GM21367 (cell line): ENCODE data around the gene ZNF316.
"Not testable (repeated sequence)": the region's sequence is repeated elsewhere in the genome, so short reads cannot be mapped to it uniquely, and the experiment has no call there.

Experiments used
- ATAC-seq: cut with Tn5 transposase; IDR thresholded peaks from one replicate; pipeline ENCODE4 v1.9.1; 2021; ENCODE audit not compliant: unreplicated experiment

ZNF316 gene

DNA sequence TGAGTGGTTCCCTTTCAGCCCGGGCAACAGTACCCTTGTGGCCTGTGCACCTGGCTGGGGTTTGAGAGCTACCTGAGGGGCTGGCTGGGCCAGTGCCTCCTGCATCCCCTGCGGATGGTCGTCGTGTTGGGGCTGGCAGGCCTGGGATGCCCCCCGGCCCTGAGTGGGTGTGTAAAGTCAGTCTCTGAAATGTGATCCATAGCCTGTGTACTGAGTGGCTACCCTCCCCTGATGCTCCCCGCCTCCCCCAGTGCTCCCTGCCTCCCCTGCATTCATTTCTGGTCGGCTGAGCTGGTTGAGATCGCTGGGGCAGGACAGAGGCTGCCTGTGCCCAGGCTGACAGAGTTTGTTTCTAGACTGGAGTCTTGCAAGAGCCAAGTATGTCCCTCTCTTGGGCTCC lies 9.3 kb downstream of the ZNF316 start:
- ATAC-seq = no peak

DNA sequence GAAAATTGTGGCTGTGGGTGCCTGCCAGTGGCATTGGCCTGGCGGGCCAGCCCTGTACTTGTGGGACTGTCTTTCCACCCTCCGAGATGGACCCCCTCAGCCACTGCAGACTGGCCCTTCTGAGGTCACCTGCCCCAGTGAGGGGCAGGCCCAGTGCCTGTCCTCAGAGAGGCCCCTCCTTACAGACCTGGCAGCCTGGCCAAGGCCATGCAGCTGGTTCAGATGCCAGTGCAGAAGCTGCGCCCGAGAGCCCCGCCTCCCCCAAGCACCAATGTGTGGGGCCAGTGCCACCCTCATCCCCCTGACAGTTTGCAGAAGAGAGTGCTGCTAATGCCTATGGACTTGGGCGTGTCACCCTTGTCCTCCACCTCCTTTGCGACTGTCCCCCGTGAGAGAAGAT lies 10.0 kb downstream of the ZNF316 start:
- no peak for ATAC-seq

DNA sequence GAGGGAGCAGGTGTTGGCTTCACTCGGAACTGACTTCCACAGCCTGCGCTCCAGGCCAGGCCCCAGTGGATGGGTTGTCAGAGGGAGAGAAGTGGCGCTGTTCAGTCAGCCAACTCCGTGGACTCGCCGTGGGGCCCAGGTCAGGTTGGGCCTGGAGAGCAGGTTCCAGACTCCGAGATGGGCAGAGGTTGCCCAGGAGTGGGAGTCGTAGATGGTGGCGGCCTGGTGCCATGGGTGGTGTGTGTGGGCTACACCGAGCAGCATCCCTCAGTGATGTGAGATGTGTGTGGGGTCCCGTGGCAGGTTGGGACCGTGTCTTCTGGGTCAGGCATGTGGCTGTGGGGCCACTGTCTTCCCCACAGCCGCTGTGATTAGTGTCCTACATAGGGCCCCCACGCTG lies 10.4 kb downstream of the ZNF316 start:
- no peak for ATAC-seq

DNA sequence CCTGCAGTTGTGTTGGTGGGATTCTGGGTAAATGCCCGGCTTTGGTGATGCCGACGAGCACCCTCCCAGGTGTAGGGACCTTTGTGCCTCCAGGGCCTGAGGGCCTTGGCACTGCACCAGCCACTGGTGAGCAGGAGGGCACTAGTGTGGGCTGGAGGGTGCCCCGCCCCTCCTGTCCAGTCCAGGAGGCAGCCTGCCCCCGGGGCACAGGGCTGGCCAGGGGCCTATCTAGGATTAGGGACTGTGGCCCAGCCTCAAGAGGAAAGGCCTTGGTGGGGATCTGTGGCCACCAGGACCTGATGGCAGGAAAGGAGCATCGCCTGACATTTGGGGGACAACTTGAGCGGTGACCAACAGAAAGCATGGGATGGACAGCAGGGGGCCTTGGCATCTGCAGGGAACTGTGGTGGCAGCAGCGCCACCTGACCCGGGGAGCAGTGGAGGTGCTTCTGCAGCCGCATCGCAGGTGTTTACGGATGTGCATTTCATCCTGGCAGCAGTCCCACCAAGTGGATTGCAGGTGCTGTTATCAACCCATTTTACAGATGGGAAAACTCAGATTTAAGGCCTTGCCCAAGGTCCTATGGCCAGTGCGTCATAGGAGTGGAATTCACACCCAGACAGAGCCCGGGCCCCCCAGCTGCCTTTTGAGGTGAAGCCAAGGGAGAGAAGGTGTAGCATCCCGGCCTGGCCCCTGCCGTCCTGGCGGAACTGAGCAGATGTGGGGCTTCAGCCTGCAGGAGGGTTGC lies 11.1 kb downstream of the ZNF316 start:
- no peak for ATAC-seq

DNA sequence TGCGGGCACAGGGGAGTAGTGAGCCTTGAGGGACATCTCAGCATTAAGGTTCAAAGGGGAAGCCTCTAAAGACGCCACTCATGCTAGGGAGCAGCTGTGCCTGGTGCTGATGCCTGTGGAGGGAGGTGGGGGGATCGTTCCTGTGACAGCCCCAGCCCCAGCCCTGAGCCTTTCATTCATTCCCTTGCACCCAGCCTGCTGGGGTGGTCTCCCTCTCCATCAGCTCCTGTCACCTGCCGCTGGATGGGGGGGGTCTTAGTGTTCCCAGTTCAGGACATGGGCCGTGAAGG lies 11.6 kb downstream of the ZNF316 start:
- ATAC-seq = no peak

DNA sequence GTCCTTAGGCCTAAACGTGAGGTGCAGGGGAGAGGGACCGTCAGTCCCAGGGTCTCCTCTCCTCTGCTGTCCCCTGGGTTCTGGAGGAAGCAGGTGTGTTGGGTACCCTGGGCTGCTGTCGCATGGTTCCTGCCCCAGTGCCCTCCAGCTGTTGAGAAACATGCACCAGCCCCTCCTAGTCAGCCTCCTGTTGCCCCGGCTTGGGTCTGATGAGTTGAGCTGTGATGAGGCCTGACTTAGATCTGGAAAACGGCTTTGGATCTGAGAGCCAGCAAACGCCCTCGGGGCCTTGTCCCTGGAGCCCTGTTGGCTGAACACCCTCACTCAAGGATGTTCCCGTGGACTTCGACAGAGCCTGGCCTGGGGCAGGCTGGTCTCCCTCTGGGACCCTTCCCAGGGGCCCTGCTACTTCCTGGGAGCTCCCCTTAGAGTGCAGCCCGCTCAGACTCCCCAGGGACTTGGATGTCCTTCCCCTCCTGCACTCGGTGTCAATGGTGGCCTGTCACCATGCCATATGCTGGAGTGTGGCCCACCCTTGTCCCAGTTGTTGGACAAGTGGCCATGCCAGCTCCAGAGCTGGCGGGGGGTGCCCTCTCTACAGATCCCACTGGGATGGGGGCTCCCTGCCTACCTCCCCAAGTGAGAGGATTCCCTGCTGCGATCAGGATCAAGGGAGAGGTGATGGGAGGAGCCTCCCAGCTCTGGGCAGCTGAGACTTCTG lies 12.3 kb downstream of the ZNF316 start:
- ATAC-seq = no peak

DNA sequence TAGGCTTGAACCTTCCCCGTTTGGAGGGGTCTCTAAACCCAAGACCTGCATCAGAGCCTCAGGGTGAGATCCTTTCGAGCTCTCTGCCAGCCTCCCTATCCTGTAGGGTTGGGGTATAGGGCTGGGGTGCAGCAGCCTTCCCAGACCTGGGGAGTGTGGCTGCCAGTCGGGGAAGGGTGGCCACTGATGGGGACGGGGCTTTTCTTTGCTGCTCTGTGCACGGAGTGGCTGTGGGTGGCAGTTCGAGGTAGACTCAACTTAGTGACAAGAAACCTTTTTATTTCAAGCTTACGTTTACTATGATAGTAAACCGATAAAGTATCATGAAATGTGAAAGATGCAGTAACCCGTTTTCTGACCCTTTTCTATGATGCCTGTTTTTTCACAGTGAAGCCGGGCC lies 13.0 kb downstream of the ZNF316 start:
- ATAC-seq = no peak

DNA sequence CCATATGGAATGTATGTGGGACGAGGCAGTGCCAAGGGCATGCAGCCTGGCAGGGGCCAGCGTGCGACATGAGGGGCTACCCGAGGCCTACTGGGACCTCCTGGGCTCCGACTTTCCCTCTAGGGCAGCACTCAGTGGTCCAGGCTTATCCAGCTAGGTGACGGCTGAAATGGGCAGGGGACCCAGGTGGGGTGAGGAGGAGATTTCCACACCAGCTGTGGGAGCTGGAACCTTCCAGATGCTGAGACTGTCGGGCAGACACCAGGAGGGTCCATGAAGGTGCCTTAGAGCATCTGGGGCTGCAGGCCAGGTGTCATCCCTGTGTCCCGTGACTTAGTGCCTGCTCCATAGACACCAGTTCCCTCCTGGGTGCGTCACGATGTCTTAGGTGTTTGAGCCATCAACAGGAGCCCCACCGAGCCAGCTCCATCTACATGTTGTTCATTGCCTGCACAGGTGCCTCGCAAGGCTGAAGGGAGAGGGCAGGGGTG lies 13.4 kb downstream of the ZNF316 start:
- no peak for ATAC-seq

DNA sequence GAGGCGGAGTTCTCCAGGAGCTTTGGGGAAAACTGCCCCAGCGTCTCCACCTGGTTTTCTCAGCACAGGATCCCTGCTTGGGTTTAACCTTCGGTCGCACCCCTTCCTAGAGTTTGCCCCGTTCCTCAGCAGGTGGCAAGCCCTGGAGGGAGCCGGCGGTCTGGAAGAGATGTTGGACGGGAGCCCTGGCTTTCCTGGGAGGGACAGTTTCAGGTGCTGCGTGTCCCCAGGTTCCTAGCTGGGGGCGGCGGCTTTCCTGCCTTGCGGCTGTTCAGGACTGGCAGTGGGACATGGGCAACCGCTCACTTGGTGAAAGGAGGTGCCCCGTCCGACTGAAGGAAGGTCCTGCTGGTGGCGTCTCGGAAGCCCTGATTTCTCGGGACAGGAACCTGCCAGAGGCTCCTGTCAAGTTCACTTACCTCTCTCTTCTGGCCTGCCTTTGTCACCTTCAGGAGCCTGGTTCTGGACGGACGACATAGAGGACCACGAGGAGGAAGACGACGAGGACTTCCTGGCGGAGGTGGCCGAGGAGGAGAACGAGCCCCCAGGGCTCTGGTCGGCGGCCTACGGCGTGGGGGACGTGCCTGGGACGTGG lies 14.8 kb downstream of the ZNF316 start:
- ATAC-seq = no peak

DNA sequence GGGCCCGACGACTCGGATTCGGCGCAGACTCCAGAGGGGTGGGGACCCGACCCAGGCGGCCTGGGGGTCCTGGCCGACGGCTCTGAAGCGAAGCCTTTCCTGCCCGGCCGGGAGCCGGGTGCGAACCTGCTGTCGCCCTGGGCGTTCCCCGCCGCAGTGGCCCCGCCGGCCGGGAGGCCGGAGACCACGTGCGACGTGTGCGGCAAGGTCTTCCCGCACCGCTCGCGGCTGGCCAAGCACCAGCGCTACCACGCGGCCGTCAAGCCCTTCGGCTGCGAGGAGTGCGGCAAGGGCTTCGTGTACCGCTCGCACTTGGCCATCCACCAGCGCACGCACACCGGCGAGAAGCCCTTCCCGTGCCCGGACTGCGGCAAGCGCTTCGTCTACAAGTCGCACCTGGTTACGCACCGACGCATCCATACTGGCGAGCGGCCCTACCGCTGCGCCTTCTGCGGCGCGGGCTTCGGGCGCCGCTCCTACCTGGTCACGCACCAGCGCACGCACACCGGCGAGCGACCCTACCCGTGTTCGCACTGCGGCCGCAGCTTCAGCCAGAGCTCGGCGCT lies 15.4 kb downstream of the ZNF316 start:
- no peak for ATAC-seq

DNA sequence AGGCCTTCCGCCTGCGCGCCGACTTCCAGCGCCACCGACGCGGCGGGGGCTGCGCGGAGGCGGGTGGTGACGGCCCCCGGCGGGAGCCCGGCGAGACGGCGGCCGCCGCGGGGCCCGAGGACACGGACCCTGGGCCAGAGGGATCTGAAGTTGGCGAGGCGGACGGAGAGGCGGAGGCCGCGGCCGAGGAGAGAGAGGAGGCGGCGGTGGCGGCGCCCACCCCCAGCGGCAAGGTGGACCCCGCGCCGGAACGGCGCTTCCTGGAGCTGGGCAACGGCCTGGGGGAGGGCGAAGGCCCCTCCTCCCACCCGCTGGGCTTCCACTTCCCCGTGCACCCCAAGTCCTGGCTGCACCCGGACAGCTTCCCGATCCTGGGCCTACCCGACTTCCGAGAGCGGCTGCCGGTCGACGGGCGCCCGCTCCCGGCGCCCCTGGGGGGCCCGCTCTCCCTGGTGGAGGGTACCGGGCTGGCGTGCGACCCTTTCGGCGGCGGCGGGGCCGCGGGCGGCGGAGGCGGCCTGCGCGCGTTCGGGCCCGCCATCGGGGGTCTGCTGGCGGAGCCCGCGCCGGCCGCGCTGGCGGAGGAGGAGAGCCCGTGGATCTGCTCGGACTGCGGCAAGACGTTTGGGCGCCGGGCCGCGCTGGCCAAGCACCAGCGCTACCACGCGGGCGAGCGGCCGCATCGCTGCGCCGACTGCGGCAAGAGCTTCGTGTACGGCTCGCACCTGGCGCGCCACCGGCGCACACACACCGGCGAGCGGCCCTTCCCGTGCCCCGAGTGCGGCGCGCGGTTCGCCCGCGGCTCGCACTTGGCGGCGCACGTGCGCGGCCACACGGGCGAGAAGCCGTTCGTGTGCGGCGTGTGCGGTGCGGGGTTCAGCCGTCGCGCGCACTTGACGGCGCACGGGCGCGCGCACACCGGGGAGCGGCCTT lies 16.2 kb downstream of the ZNF316 start:
- ATAC-seq = no peak

DNA sequence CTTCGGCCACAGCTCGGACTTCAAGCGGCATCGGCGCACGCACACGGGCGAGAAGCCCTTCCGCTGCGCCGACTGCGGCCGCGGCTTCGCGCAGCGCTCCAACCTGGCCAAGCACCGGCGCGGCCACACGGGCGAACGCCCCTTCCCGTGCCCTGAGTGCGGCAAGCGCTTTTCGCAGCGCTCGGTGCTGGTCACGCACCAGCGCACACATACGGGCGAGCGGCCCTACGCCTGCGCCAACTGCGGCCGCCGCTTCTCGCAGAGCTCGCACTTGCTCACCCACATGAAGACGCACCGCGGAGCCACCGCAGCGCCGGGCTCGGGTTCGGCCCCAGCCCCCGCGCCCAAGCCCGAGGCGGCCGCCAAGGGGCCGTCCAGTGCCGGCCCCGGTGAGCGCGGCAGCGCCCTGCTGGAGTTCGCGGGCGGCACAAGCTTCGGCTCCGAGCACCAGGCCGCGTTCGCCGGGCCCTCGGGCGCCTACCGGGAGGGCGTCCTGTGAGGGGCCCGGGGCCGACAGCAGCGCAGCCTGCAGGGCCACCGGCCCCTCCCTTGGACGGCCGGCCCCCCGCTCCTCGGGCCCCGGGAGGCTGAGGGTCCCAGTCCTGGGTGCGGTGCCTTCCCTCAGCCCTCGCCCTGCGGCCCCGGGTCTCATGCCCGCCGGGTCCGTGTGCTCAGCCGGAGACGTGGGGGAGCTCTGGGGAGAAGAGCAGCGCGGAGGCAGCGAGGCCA lies 17.2 kb downstream of the ZNF316 start:
- no peak for ATAC-seq

DNA sequence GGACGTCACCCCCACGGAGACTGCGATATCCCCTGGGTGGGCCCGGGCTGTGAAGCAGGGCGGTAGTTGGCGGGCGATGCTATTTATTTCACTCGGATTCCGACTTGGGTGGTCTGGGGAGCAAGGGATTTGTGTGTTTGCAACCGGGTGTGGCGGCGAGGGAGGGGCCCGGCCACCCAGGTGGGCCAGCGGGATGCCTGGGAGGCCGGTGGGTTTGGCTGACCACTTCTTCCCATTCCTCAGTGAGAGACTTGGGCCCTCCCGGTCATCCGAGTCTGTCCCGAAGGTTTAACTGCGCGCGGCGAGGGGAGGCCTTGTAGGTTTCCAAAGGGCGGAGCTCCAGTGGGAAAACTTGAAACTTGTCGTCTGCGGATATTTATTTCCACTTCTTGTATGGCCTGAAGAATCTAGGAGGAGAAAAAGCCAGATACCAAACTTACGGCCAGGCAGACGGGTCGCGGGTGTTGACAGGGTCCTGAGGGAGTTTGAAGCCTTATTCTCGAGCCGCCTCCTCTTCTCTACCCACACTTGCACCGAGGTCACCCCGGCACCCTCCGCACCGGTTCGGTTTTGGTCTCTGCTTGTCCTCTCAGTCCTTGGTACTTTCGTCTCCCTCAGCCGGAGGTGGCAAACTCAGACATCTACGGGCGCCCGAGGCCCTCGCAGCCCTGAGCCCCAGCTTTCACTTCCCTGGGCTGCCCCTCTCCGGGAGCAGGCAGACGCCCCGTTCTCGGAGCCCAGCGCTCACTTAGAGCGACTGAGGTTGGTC lies 17.9 kb downstream of the ZNF316 start:
- ATAC-seq = no peak

DNA sequence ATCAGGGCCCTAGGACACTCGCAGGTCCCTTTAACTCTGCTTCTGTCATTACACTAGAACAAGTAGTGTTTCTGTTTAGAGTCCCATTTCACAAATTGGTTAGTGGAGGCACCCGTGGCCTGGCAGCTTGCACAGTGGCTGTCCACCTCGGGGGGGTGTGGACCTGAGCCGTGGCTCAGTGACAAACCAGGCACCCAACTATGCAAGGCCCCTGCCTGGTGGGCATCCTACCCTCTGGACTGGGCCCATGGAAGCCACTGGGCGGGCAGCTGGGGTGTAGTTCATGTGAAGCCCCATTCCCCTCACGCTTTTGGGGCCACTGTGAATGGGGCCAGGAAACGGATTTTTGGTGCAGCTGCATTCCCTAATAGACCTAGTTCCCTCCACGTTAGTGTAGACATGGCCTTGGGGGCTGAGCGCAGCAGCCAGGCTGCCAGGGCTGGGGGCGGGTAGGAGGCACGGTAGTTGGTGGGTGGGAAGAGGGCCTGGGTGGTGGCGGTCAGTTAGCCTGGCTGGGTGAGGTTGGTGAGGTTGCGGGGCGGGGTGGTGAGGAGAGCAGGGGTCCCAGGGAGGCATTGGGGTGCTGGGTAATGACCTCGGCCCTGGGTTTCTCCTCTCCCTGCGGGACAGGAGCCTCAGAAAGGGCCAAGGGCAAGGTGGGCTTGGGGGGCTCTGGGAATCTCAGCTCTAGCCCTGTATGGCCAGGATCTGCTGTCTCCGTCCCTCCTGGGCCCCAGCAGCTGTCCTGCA lies 18.7 kb downstream of the ZNF316 start:
- no peak for ATAC-seq

DNA sequence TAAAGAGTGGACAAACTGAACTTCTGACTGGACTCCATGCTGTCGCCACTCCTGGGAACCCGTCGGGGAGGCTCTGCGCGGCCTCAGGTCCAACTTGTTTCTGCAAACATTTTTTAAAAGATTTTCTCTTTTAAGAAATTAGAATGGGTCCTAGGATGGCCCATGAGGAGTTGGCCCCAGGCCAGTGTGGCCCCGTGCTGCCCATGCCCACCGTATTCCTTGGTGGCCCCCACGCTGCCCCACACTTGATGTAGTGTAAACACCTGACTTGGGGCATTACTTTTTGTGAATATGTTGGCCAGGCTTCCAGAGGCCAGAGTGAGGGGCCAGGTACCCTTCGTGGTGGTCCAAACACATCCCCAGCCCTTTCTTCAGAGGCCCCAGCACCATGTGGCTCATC lies 19.3 kb downstream of the ZNF316 start:
- ATAC-seq = no peak

DNA sequence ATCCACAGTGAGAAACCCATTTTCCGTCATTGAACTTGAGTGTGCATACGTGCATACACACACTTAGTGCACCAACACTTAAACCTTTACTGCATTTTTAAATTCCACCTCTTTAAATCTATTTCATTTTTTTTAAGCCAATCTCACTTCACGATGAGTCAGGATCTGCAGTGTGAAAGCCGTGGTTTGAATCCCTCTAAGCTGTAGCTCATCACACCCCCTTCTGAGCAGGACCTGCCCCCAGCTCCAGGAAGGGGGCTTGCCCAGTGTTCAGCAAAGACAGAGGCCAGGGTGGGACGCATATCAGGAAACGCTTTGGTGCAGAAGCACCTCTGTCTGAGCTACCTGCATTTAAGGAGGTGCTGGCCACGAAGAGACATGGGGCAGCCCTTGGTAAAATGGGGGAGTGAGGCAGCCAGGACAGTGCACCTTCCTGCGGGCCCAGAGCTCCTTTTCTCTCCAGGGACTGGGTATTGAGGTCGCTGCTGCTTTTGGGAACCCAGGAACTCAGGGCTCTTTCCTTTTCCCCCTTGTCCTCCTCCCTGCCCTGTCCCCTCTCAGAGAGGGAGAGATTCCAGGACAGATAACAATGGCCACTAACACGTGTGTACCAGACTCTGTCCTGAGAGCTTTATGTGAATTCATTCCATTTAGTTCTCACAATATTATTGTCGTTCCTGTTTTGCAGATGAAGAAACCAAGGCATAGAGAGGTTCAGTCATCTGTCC lies 21.7 kb downstream of the ZNF316 start:
- ATAC-seq = no peak

DNA sequence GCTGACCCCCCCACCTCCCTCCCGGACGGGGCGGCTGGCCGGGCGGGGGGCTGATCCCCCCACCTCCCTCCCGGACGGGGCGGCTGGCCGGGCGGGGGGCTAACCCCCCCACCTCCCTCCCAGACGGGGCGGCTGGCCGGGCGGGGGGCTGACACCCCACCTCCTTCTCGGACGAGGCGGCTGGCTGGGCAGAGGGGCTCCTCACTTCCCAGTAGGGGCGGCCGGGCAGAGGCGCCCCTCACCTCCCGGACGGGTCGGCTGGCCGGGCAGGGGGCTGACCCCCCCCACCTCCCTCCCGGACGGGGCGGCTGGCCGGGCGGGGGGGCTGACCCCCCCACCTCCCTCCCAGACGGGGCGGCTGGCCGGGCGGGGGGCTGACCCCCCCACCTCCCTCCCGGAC lies 33.7 kb downstream of the ZNF316 start:
- not testable (repeated sequence) for ATAC-seq

DNA sequence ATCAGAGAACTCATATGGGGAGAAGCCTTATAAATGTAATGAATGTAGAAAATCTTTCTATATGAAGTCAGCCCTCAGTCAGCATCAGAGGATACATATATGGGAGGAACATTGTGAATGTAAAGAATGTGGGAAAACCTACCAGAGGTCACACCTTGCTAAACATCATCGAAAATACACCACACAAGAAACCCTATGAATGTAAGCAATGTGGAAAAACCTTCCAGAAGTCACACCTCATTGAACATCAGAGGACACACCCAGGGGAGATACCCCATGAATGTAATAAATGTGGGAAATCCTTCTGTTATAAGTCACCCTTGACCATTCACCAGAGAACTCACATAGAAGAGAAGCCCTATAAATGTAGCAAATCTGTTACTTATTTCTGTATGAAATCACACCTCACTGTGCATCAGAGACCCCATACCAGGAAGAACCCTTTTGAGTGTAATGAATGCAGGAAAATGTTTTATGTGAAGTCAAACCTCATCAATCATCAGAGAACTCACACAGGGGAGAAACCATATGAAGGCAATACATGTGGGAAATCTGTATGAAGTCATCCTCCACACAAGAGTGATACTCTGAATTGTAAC lies 38.8 kb downstream of the ZNF316 start:
- ATAC-seq = no peak
